HUDEP-2 (cell line): ENCODE data around the gene SLC35D2.
"Not testable (repeated sequence)": the region's sequence is repeated elsewhere in the genome, so short reads cannot be mapped to it uniquely, and the experiment has no call there.

Source experiments
- DNase-seq, 76 experiments: peaks; one replicate each; lab custom pipeline; 2025; ENCODE audit not compliant: unreplicated experiment in 76 of 76; lab: John Stamatoyannopoulos, UW

SLC35D2 gene

GRCh38 chr9:96321515-96321914 lies 62.0 kb downstream of the SLC35D2 start:
- DNase-seq = no peak

- DNase-seq = no peak
These were observed 62.7 kb downstream of the SLC35D2 start for GRCh38 chr9:96320749-96321280.

- DNase-seq = no peak
These were observed 64.5 kb downstream of the SLC35D2 start for GRCh38 chr9:96318921-96319565.

GRCh38 chr9:96317335-96317980 lies 66.1 kb downstream of the SLC35D2 start:
- peak in 38 of 76 experiments; percentile 0 to 48 (median 15) for DNase-seq

DNA sequence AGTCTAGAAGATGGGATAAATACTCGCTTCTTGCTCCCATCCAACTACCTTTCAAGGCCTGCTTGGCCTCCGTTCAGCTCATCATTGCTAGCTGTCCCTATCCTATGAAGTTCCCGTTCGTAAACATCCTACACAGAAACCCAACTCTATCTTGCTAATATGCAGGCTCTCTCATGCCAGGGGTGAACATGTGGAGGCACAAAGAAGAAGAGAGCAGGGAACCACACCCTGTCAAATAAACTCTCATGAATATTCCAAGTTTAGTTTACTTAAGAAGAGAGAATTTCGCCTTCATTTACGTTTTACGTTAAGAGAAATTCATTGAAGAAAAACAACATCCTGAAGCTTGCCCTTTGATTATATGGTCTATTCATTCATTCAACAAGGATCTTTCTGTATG lies 73.7 kb downstream of the SLC35D2 start:
- no peak for DNase-seq

GRCh38 chr9:96306958-96307357 lies 76.6 kb downstream of the SLC35D2 start:
- not testable (repeated sequence) for DNase-seq

- no peak for DNase-seq
These were observed 78.3 kb downstream of the SLC35D2 start for GRCh38 chr9:96305171-96305570.

DNA sequence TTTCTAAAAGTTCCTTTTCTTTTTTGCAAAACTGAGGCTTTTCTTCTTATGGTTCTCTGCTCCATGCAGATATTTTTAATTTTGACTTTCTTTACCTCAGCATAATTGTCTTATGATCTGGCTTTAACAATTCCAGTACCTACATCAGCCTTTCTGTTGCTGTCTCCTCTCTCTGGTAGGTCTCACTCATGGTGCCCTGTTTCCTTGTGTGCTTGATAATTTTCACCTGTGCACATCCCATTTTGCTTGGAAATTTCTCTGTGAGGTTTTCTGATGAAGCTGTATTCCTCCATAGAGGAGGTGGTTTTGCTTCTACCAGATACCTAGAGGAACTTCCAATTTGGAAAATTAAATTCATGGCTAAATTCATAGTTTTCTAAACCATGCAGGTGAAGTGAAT lies 79.3 kb downstream of the SLC35D2 start:
- no peak for DNase-seq

DNA sequence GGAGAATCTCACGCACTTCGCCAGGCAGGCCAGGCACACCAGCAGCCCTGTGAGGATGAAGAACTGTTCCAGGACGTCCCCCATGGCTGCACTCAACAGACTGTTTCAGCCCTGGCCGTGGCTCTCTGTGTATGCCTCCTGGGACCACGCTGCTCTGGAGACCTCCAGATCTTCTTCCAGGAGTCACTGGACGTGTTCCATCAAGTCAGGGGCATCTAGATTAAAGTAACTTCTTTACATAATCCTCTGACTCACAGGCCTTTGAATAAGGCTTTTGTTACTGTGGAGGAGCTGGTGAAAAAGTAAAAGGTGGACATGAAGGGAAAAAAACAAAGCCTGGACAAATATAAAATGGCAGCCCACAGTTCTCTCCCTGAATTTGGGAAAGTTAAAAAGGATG lies 81.5 kb downstream of the SLC35D2 start, which contains the start of gene HSD17B3:
TSS of gene HSD17B3 (minus strand) at position 156 of the 400 bp plus-strand sequence. CDS start at position 84, 72 bp downstream.
- DNase-seq = no peak

DNA sequence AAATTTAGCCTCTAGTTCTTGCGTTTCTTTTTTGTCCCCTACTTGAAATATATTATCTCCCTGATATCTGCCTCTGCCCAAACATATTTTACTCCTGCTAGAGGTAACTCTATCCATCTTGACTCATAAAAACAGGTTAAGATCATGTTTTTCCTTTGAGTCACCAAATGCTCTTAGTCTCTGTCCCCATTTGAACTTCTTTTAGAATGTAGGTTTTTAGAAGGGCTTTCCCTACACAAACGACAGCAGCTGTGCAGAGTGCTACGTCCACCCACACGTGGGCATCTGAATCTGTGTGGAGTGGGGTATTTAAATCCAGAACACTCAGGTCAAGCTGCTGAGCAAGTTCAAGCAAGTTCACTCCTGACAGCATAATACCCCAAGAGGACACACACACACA lies 83.7 kb downstream of the SLC35D2 start:
- no peak for DNase-seq

DNA sequence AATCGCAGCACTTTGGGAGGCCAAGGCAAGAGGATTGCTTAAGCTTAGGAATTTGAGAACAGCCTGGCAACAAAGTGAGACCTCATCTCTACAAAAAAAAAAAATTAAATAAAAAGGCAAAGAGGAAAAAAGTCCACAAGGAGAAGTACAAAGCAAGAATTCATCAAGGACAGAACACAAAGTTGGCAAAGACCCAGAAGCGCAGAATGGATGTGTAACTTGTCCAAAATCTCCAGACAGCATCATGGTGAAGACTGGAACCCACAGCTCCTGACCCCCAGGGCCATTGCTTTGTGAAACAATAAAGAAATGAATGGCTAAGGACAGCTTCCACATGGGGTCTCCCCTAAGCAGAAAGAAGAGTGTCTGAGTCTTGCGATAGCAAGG lies 89.4 kb downstream of the SLC35D2 start:
- DNase-seq = no peak

DNA sequence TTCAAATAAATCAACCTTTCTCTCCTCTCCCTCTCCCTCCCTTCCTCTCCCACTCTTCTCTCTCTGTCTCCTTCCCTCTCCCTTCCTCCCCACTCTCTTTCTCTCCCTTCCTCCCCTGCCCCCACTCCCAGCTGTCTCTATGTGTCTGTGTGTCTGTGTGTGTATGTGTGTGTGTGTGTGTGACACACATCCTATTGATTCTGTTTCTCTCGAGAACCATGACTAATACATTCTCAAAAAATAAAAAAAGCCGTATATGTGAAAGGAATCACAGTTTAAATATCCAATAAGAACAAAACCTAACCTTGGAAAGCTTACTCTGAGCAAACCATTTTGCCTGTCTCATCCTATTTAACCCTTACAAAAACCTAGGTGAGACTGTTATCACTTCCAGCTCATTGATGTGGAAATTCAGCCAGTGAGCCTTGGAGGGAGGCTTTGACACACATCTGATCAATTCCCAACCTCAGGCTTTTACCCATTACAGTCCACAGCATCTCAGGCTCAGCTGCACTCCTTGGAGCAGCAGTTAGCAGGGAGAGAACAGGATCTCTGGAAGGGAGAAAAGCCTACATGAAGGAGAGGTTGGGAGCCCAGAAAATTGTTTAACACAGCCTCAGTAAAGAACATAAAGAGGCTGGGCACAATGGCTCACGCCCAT lies 89.9 kb downstream of the SLC35D2 start:
- DNase-seq = no peak

- no peak for DNase-seq
These were observed 94.1 kb downstream of the SLC35D2 start for GRCh38 chr9:96289392-96289791.

GRCh38 chr9:96281641-96282040 lies 101.9 kb downstream of the SLC35D2 start:
- no peak for DNase-seq

DNA sequence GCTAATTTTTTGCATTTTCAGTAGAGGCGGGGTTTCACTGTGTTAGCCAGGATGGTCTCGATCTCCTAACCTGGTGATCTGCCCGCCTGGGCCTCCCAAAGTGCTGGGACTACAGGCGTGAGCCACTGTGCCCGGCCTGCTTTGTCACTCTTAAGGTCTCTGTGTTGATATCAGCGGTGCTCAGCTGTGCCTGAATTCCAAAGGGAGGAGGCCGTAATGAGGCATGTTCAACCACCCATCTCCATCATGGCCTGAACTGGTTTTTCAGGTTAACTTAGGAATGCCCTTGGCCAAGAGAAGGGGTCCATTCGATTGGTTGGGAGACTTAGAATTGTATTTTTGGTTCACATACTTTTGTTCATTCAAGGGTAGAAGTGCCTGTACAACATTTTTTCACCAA lies 103.6 kb downstream of the SLC35D2 start:
- DNase-seq = no peak

- no peak for DNase-seq
These were observed 108.6 kb downstream of the SLC35D2 start for GRCh38 chr9:96274939-96275338.
